Mesenchymal stem cell (in vitro differentiated cells and primary cell): ENCODE measurements around the gene TSPAN9.

Experiments
- DNase-seq: peaks from one replicate; pipeline ENCODE4 v3.0.0-alpha.2; 2013
- H2AFZ ChIP-seq: one replicate; pipeline ENCODE4 v1.6.1; 2013; ENCODE audit warnings: low read depth, mild to moderate bottlenecking, control low read depth, inconsistent platforms, low read length, moderate library complexity
- H2AK5ac ChIP-seq: 2 replicates; pipeline ENCODE4 v1.6.1; 2013; ENCODE audit warnings: low read length, moderate library complexity, mild to moderate bottlenecking, inconsistent platforms; ENCODE audit not compliant: severe bottlenecking
- H2BK120ac ChIP-seq: one replicate; pipeline ENCODE4 v1.6.1; 2013; ENCODE audit warnings: low read depth, mild to moderate bottlenecking, inconsistent platforms, low read length, moderate library complexity
- H2BK12ac ChIP-seq, 2 experiments: one replicate each; pipeline ENCODE4 v1.6.1; 2013; ENCODE audit warnings: inconsistent platforms in 2 of 2, low read length in 2 of 2, mild to moderate bottlenecking in 2 of 2, moderate library complexity in 2 of 2, control low read depth in 1 of 2
- H2BK15ac ChIP-seq: one replicate; pipeline ENCODE4 v1.6.1; 2013; ENCODE audit warnings: mild to moderate bottlenecking, low read depth, inconsistent platforms; ENCODE audit not compliant: poor library complexity, severe bottlenecking
- H2BK5ac ChIP-seq: 2 replicates; pipeline ENCODE4 v1.6.1; 2013; ENCODE audit warnings: low read depth, mild to moderate bottlenecking, low read length, control low read depth, inconsistent platforms; ENCODE audit not compliant: poor library complexity, severe bottlenecking
- H3K14ac ChIP-seq, 2 experiments: one replicate each; pipeline ENCODE4 v1.6.1; 2013; ENCODE audit warnings: inconsistent platforms in 2 of 2, low read length in 2 of 2, control low read depth in 1 of 2, mild to moderate bottlenecking in 1 of 2, moderate library complexity in 1 of 2
- H3K18ac ChIP-seq, 2 experiments: one replicate each; pipeline ENCODE4 v1.6.1; 2013; ENCODE audit warnings: inconsistent platforms in 2 of 2, low read length in 2 of 2, control low read depth in 1 of 2, low read depth in 1 of 2, mild to moderate bottlenecking in 1 of 2
- H3K23ac ChIP-seq, 2 experiments: one replicate each; pipeline ENCODE4 v1.6.1; 2013; ENCODE audit warnings: inconsistent platforms in 2 of 2, low read length in 2 of 2, mild to moderate bottlenecking in 2 of 2, moderate library complexity in 2 of 2, control low read depth in 1 of 2
- H3K27ac ChIP-seq: 2 replicates; pipeline ENCODE4 v1.5.1; 2013; ENCODE audit warnings: mild to moderate bottlenecking, moderate library complexity, low read length, control low read depth, inconsistent platforms; ENCODE audit not compliant: poor library complexity, severe bottlenecking
- H3K27me3 ChIP-seq, 2 experiments: 2 replicates each; pipeline versions ENCODE4 v1.6.1 to v1.7.0; 2013; ENCODE audit warnings: low read length in 2 of 2, mild to moderate bottlenecking in 2 of 2, moderate library complexity in 2 of 2, control low read depth in 1 of 2, inconsistent platforms in 1 of 2; ENCODE audit not compliant: control insufficient read depth in 1 of 2, insufficient read depth in 1 of 2
- H3K36me3 ChIP-seq, 2 experiments: 2 replicates each; pipeline versions ENCODE4 v1.6.1 to v1.7.0; 2013; ENCODE audit warnings: low read length in 2 of 2, control low read depth in 1 of 2, inconsistent platforms in 1 of 2, low read depth in 1 of 2, mild to moderate bottlenecking in 1 of 2; ENCODE audit not compliant: insufficient read depth in 2 of 2, control insufficient read depth in 1 of 2
- H3K4ac ChIP-seq, 2 experiments: one replicate each; pipeline ENCODE4 v1.6.1; 2013; ENCODE audit warnings: inconsistent platforms in 2 of 2, low read length in 2 of 2, mild to moderate bottlenecking in 2 of 2, moderate library complexity in 2 of 2, control low read depth in 1 of 2, low read depth in 1 of 2
- H3K4me1 ChIP-seq: 2 replicates; pipeline ENCODE4 v1.6.1; 2013; ENCODE audit warnings: low read depth, low read length, control low read depth; ENCODE audit not compliant: control insufficient read depth, insufficient read depth
- H3K4me2 ChIP-seq: 2 replicates; pipeline ENCODE4 v1.6.1; 2013; ENCODE audit warnings: low read length, mild to moderate bottlenecking, inconsistent platforms; ENCODE audit not compliant: poor library complexity, severe bottlenecking
- H3K4me3 ChIP-seq, 2 experiments: 2 replicates each; pipeline versions ENCODE4 v1.5.1 to v1.7.0; 2013; ENCODE audit warnings: low read length in 2 of 2, mild to moderate bottlenecking in 2 of 2, control low read depth in 1 of 2, low read depth in 1 of 2; ENCODE audit not compliant: insufficient read depth in 1 of 2
- H3K79me1 ChIP-seq: replicated peaks from 2 replicates; pipeline ENCODE4 v1.6.1; 2013; ENCODE audit warnings: mild to moderate bottlenecking, control low read depth, low read length, inconsistent platforms; ENCODE audit not compliant: poor library complexity, severe bottlenecking
- H3K9ac ChIP-seq: 2 replicates; pipeline ENCODE4 v1.7.0; 2013; ENCODE audit warnings: mild to moderate bottlenecking, low read length, moderate library complexity
- H3K9me3 ChIP-seq: 2 replicates; pipeline ENCODE4 v1.7.0; 2013; ENCODE audit warnings: mild to moderate bottlenecking, low read length; ENCODE audit not compliant: control insufficient read depth
- H4K8ac ChIP-seq: one replicate; pipeline ENCODE4 v1.6.1; 2013; ENCODE audit warnings: inconsistent platforms, mild to moderate bottlenecking, low read length, moderate library complexity
- H4K91ac ChIP-seq: one replicate; pipeline ENCODE4 v1.6.1; 2013; ENCODE audit warnings: mild to moderate bottlenecking, low read length, inconsistent platforms
- WGBS: methylation state at CpG from one replicate; pipeline ENCODE4 v1.1.7; 2013; ENCODE audit warnings: mixed read lengths; 5-methylcytosine and 5-hydroxymethylcytosine counted together

TSPAN9 gene

DNA sequence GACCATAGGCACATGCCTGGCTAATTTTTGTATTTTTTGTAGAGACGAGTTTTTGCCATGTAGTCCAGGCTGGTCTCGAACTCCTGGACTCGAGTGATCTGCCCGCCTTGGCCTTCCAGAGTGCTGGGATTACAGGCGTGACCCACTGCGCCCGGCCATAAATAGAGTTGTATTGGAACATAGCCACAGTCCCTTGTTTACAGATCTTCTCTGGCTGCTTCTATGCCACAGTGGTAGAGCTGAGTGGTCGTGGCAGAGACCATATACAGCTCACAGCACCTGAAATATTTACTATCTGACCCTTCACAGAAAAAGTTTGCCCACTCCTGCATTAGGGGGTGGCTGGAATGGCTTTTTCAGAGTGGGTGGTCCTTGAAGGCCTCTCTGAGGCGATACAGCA is 28.0 kb upstream of the TSPAN9 start:
- H2BK12ac ChIP-seq = no peak overlapping the region
- no peak overlapping the region for H2AK5ac ChIP-seq
- peaks cover 0 to 20% of the 10 kb centered on the region in 2 experiments for H3K27me3 ChIP-seq
- no peak overlapping the region for H3K9ac ChIP-seq
- H3K4ac ChIP-seq = no peak overlapping the region
- WGBS = 92% methylated on average over 9 of the region's 9 CpGs
- H3K9me3 ChIP-seq = no peaks in the 10 kb centered on the region
- no peak overlapping the region for H2BK15ac ChIP-seq
- no peak overlapping the region for H3K4me2 ChIP-seq
- H2BK120ac ChIP-seq = no peak overlapping the region
- H2BK5ac ChIP-seq = no peak overlapping the region
- H3K14ac ChIP-seq = no peak overlapping the region
- H3K4me1 ChIP-seq = peaks cover 22% of the 10 kb centered on the region
- no peak for DNase-seq
- no peak overlapping the region for H4K8ac ChIP-seq
- no peak overlapping the region for H2AFZ ChIP-seq
- no peak overlapping the region for H4K91ac ChIP-seq
- H3K27ac ChIP-seq = peak overlapping the region; percentile 15
- H3K23ac ChIP-seq = no peak overlapping the region
- H3K79me1 ChIP-seq = no peaks in the 10 kb centered on the region
- no peak overlapping the region for H3K18ac ChIP-seq
- peaks cover 0 to 2% of the 10 kb centered on the region in 2 experiments for H3K36me3 ChIP-seq
- no peak overlapping the region for H3K4me3 ChIP-seq

DNA sequence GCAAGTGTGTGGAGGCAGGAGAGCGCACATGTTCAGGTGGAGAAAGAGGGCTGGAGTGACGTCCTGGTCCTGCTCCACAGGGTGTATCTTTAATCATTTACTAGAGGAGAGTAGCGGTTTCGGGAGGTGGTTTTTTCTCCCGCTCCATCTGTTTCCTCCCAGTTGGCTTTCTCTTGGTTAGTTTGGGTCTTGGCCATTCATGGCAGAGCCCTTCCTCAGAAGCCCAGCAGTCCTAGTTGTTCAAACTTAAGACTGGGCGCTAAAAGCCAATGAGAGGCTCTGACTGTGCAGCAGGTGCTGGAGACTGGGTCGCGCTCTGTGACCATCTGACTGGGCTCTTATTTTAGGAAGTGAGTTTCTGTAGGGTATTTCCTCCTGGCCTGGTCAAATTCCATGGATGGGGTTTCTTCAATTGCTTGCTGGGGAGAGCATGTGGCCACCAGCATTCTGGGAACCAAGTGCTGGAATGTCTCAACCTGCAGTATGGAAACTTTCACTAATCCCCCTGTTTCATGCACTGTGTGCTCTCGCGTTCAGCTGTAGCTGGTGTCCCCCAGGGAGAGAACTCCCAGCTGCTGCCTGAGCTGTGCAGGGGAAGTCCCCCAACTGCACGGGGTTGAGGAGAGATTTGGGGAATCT is 27.4 kb upstream of the TSPAN9 start:
- no peak overlapping the region for H3K23ac ChIP-seq
- H2BK5ac ChIP-seq = no peak overlapping the region
- H2AK5ac ChIP-seq = peak overlapping the region; percentile 63
- no peak overlapping the region for H2BK15ac ChIP-seq
- H4K8ac ChIP-seq = no peak overlapping the region
- H3K9ac ChIP-seq = no peak overlapping the region
- 91% methylated on average over 10 of the region's 11 CpGs for WGBS
- H3K9me3 ChIP-seq = no peaks in the 10 kb centered on the region
- no peak overlapping the region for H3K14ac ChIP-seq
- peaks cover 24% of the 10 kb centered on the region for H3K4me1 ChIP-seq
- no peak overlapping the region for H3K18ac ChIP-seq
- no peak overlapping the region for H4K91ac ChIP-seq
- H3K4ac ChIP-seq = no peak overlapping the region
- no peak overlapping the region for H3K27ac ChIP-seq
- no peak overlapping the region for H3K4me3 ChIP-seq
- H2BK12ac ChIP-seq = no peak overlapping the region
- H2BK120ac ChIP-seq = no peak overlapping the region
- H3K27me3 ChIP-seq = peaks cover 0 to 20% of the 10 kb centered on the region in 2 experiments
- H3K4me2 ChIP-seq = no peak overlapping the region
- no peak for DNase-seq
- no peak overlapping the region for H2AFZ ChIP-seq
- peaks cover 0 to 2% of the 10 kb centered on the region in 2 experiments for H3K36me3 ChIP-seq
- H3K79me1 ChIP-seq = no peaks in the 10 kb centered on the region

DNA sequence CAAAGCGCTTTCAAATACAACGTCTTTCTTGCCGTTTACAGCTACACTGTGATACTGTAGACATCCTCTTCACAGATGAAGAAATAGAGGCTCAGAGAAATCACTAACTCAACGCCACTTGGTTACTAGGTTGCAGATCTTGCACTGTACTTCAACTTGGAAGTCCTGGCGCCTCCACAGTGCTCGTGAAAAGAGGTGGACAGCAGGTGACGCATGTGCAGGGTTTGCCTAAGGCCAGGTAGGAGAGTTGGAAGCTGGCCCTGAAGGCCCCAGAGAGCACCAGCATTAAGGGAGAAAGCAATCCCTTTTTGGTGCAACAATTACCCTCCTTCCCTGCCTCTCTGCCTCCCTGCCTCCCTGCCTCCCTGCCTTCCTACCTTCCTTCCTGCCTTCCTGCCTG is 22.8 kb upstream of the TSPAN9 start:
- no peak overlapping the region for H2BK5ac ChIP-seq
- H2BK120ac ChIP-seq = no peak overlapping the region
- H3K18ac ChIP-seq = peak overlapping the region in 1 of 2 experiments; percentile 35
- no peaks in the 10 kb centered on the region for H3K9me3 ChIP-seq
- DNase-seq = no peak
- H4K8ac ChIP-seq = no peak overlapping the region
- H3K4me2 ChIP-seq = no peak overlapping the region
- no peak overlapping the region for H3K23ac ChIP-seq
- H3K36me3 ChIP-seq = no peaks in the 10 kb centered on the region
- H3K4me3 ChIP-seq = no peak overlapping the region
- H3K4ac ChIP-seq = no peak overlapping the region
- H3K27ac ChIP-seq = no peak overlapping the region
- WGBS = 96% methylated on average over 7 of the region's 7 CpGs
- H3K9ac ChIP-seq = no peak overlapping the region
- no peaks in the 10 kb centered on the region for H3K79me1 ChIP-seq
- H3K4me1 ChIP-seq = peaks cover 15% of the 10 kb centered on the region
- H2BK15ac ChIP-seq = no peak overlapping the region
- no peak overlapping the region for H2AK5ac ChIP-seq
- H3K27me3 ChIP-seq = peaks cover 0 to 1% of the 10 kb centered on the region in 2 experiments
- H3K14ac ChIP-seq = peak overlapping the region in 1 of 2 experiments; percentile 89
- no peak overlapping the region for H2BK12ac ChIP-seq
- H2AFZ ChIP-seq = no peak overlapping the region
- peak overlapping the region; percentile 71 for H4K91ac ChIP-seq

DNA sequence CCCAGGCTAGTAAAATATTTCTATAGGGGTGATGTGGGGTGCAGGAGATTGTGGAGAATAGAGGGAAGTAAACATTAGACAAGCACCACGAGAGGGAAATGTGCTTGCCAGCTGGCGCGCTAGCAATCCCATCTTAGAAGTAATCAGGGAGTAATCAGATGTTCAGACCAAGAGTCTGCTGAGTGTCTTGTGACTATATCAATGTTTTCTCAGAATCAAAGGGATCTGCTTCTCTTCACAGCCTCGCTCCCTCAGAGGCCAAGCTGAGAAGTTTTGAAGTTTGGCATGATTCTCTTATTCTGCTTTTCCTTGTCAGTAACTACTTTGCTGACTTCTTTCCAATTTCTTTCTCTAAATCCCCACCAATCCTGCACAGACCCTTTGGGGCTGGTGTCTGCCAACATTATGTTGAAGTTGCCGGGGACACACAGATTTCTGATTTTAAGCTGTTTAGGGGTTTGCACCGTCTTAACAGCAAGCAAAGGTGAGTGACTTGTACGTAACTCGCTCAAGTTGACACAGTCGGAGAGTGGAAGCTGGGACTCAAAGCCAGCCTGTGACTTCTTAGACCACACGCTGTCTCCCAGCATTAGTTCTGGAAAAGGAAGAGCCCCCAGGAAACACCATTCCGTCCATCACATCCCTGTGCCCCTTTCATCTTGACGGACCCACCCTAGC is 22.0 kb upstream of the TSPAN9 start:
- H2AK5ac ChIP-seq = no peak overlapping the region

More for the DNA sequence above, 22.0 kb upstream of the TSPAN9 start:
- Histone ChIP-seq H3K4me2 (no peak overlapping the region), H3K4ac (no peak overlapping the region), H3K9me3 (no peaks in the 10 kb centered on the region), H3K4me3 (no peak overlapping the region), H3K9ac (peak overlapping the region; percentile 47), H3K14ac (no peak overlapping the region), H3K79me1 (no peaks in the 10 kb centered on the region), H3K36me3 (no peaks in the 10 kb centered on the region), H3K27me3 (no peaks in the 10 kb centered on the region), H2BK120ac (no peak overlapping the region), H3K4me1 (peaks cover 8% of the 10 kb centered on the region), H2AFZ (no peak overlapping the region), H3K18ac (no peak overlapping the region), H4K8ac (no peak overlapping the region), H3K23ac (no peak overlapping the region), H2BK5ac (no peak overlapping the region), H2BK12ac (no peak overlapping the region), H2BK15ac (no peak overlapping the region), H3K27ac (no peak overlapping the region), H4K91ac (no peak overlapping the region)
- 76% methylated on average over 12 of the region's 12 CpGs for WGBS
- peak; percentile 9 for DNase-seq
